Measurements from ENCODE around the gene KIFAP3.
"Not testable (repeated sequence)": the region's sequence is repeated elsewhere in the genome, so short reads cannot be mapped to it uniquely, and the experiment has no call there.

KIFAP3 gene

GRCh38 chr1:170048515-170048914, 26.0 kb downstream of the KIFAP3 start:
- no peak for DNase-seq (ENCODE audit: low spot score in 2 of 2)
- H3K9me3 Mint-ChIP-seq, result peaks cover 5% of the 10 kb centered on the region
- no peaks in the 10 kb centered on the region for H3K27me3 Mint-ChIP-seq
- no peak overlapping the region for H3K27ac Mint-ChIP-seq (ENCODE audit: low read depth)
- peaks cover 24% of the 10 kb centered on the region for H3K36me3 Mint-ChIP-seq (ENCODE audit: insufficient read depth)
- no peak overlapping the region for H3K4me3 Mint-ChIP-seq
- no peak for ATAC-seq (replicated peaks; ENCODE audit: extremely low read depth, poor library complexity, severe bottlenecking)
- peaks cover 30% of the 10 kb centered on the region for H3K4me1 Mint-ChIP-seq

- no peak overlapping the region for H3K27ac Mint-ChIP-seq (ENCODE audit: low read depth)
- H3K27me3 Mint-ChIP-seq, result no peaks in the 10 kb centered on the region
- no peak for DNase-seq (ENCODE audit: low spot score in 2 of 2)
- no peaks in the 10 kb centered on the region for H3K4me1 Mint-ChIP-seq
- H3K9me3 Mint-ChIP-seq, result no peaks in the 10 kb centered on the region
- no peak overlapping the region for H3K4me3 Mint-ChIP-seq
- peaks cover 18% of the 10 kb centered on the region for H3K36me3 Mint-ChIP-seq (ENCODE audit: insufficient read depth)
- ATAC-seq (replicated peaks; ENCODE audit: extremely low read depth, poor library complexity, severe bottlenecking), result no peak
Observed at GRCh38 chr1:170044187-170044586, 30.3 kb downstream of the KIFAP3 start.

- Mint-ChIP-seq H3K4me1 (no peaks in the 10 kb centered on the region), H3K27me3 (no peaks in the 10 kb centered on the region), H3K9me3 (no peaks in the 10 kb centered on the region)
Observed at GRCh38 chr1:170041423-170042192, 32.9 kb downstream of the KIFAP3 start.

GRCh38 chr1:170032531-170033280, 41.8 kb downstream of the KIFAP3 start:
- no peak for ATAC-seq (replicated peaks; ENCODE audit: extremely low read depth, poor library complexity, severe bottlenecking)
- no peak overlapping the region for H3K4me3 Mint-ChIP-seq
- H3K9me3 Mint-ChIP-seq, result no peaks in the 10 kb centered on the region
- no peaks in the 10 kb centered on the region for H3K27me3 Mint-ChIP-seq
- no peak for DNase-seq (ENCODE audit: low spot score in 2 of 2)
- H3K36me3 Mint-ChIP-seq (ENCODE audit: insufficient read depth), result peaks cover 19% of the 10 kb centered on the region
- peaks cover 6% of the 10 kb centered on the region for H3K4me1 Mint-ChIP-seq
- H3K27ac Mint-ChIP-seq (ENCODE audit: low read depth), result no peak overlapping the region

More at GRCh38 chr1:170041423-170042192, 32.9 kb downstream of the KIFAP3 start:
- Mint-ChIP-seq H3K36me3 (ENCODE audit: insufficient read depth) (peaks cover 20% of the 10 kb centered on the region), H3K4me3 (no peak overlapping the region), H3K27ac (ENCODE audit: low read depth) (no peak overlapping the region)
- DNase-seq (ENCODE audit: low spot score in 2 of 2) (no peak), ATAC-seq (replicated peaks; ENCODE audit: extremely low read depth, poor library complexity, severe bottlenecking) (no peak)

GRCh38 chr1:170030212-170030611, 44.3 kb downstream of the KIFAP3 start:
- H3K27me3 Mint-ChIP-seq, result no peaks in the 10 kb centered on the region
- peaks cover 7% of the 10 kb centered on the region for H3K36me3 Mint-ChIP-seq (ENCODE audit: insufficient read depth)
- H3K27ac Mint-ChIP-seq (ENCODE audit: low read depth), result no peak overlapping the region
- no peaks in the 10 kb centered on the region for H3K9me3 Mint-ChIP-seq
- no peak overlapping the region for H3K4me3 Mint-ChIP-seq
- peaks cover 6% of the 10 kb centered on the region for H3K4me1 Mint-ChIP-seq
- DNase-seq (ENCODE audit: low spot score in 2 of 2) (no peak), ATAC-seq (replicated peaks; ENCODE audit: extremely low read depth, poor library complexity, severe bottlenecking) (no peak)

- H3K4me1 Mint-ChIP-seq, result peaks cover 6% of the 10 kb centered on the region
- DNase-seq (ENCODE audit: low spot score in 2 of 2) (no peak), ATAC-seq (replicated peaks; ENCODE audit: extremely low read depth, poor library complexity, severe bottlenecking) (no peak)
- H3K27ac Mint-ChIP-seq (ENCODE audit: low read depth), result no peak overlapping the region
- H3K9me3 Mint-ChIP-seq, result no peaks in the 10 kb centered on the region
- peaks cover 4% of the 10 kb centered on the region for H3K36me3 Mint-ChIP-seq (ENCODE audit: insufficient read depth)
- no peak overlapping the region for H3K4me3 Mint-ChIP-seq
- no peaks in the 10 kb centered on the region for H3K27me3 Mint-ChIP-seq
Observed at GRCh38 chr1:170027760-170028159, 46.7 kb downstream of the KIFAP3 start.

- H3K4me1 Mint-ChIP-seq, result no peaks in the 10 kb centered on the region
- DNase-seq (ENCODE audit: low spot score in 2 of 2) (no peak), ATAC-seq (replicated peaks; ENCODE audit: extremely low read depth, poor library complexity, severe bottlenecking) (no peak)
- no peak overlapping the region for H3K27ac Mint-ChIP-seq (ENCODE audit: low read depth)
- no peaks in the 10 kb centered on the region for H3K27me3 Mint-ChIP-seq
- H3K36me3 Mint-ChIP-seq (ENCODE audit: insufficient read depth), result peaks cover 5% of the 10 kb centered on the region
- H3K9me3 Mint-ChIP-seq, result peaks cover 5% of the 10 kb centered on the region
- no peak overlapping the region for H3K4me3 Mint-ChIP-seq
Observed at GRCh38 chr1:170020859-170021258, 53.6 kb downstream of the KIFAP3 start.

- no peak overlapping the region for H3K27ac Mint-ChIP-seq (ENCODE audit: low read depth)
- no peak for DNase-seq (ENCODE audit: low spot score in 2 of 2)
- no peak overlapping the region for H3K4me3 Mint-ChIP-seq
- H3K9me3 Mint-ChIP-seq, result peaks cover 5% of the 10 kb centered on the region
- H3K36me3 Mint-ChIP-seq (ENCODE audit: insufficient read depth), result peaks cover 9% of the 10 kb centered on the region
- H3K4me1 Mint-ChIP-seq, result peaks cover 2% of the 10 kb centered on the region
- ATAC-seq (replicated peaks; ENCODE audit: extremely low read depth, poor library complexity, severe bottlenecking), result no peak
- no peaks in the 10 kb centered on the region for H3K27me3 Mint-ChIP-seq
Observed at GRCh38 chr1:170017478-170017877, 57.0 kb downstream of the KIFAP3 start.

- no peak for DNase-seq (ENCODE audit: low spot score in 2 of 2)
Observed at GRCh38 chr1:170012920-170013319, 61.6 kb downstream of the KIFAP3 start.

GRCh38 chr1:170010443-170010842, 64.1 kb downstream of the KIFAP3 start:
- DNase-seq (ENCODE audit: low spot score in 2 of 2) (no peak), ATAC-seq (replicated peaks; ENCODE audit: extremely low read depth, poor library complexity, severe bottlenecking) (no peak)
- peaks cover 4% of the 10 kb centered on the region for H3K4me1 Mint-ChIP-seq
- no peak overlapping the region for H3K27ac Mint-ChIP-seq (ENCODE audit: low read depth)
- H3K4me3 Mint-ChIP-seq, result no peak overlapping the region
- H3K27me3 Mint-ChIP-seq, result no peaks in the 10 kb centered on the region
- peaks cover 5% of the 10 kb centered on the region for H3K36me3 Mint-ChIP-seq (ENCODE audit: insufficient read depth)
- H3K9me3 Mint-ChIP-seq, result no peaks in the 10 kb centered on the region

More at GRCh38 chr1:170012920-170013319, 61.6 kb downstream of the KIFAP3 start:
- Mint-ChIP-seq H3K27me3 (no peaks in the 10 kb centered on the region), H3K4me3 (no peak overlapping the region), H3K27ac (ENCODE audit: low read depth) (no peak overlapping the region), H3K9me3 (no peaks in the 10 kb centered on the region), H3K4me1 (peaks cover 4% of the 10 kb centered on the region), H3K36me3 (ENCODE audit: insufficient read depth) (peaks cover 12% of the 10 kb centered on the region)
- ATAC-seq (replicated peaks; ENCODE audit: extremely low read depth, poor library complexity, severe bottlenecking), result no peak

GRCh38 chr1:170009551-170009950, 64.9 kb downstream of the KIFAP3 start:
- Mint-ChIP-seq H3K27me3 (no peaks in the 10 kb centered on the region), H3K9me3 (no peaks in the 10 kb centered on the region), H3K36me3 (ENCODE audit: insufficient read depth) (peaks cover 3% of the 10 kb centered on the region), H3K27ac (ENCODE audit: low read depth) (no peak overlapping the region), H3K4me1 (peaks cover 4% of the 10 kb centered on the region), H3K4me3 (no peak overlapping the region)
- ATAC-seq (replicated peaks; ENCODE audit: extremely low read depth, poor library complexity, severe bottlenecking) (no peak), DNase-seq (ENCODE audit: low spot score in 2 of 2) (no peak)

GRCh38 chr1:170008745-170009144, 65.8 kb downstream of the KIFAP3 start:
- H3K4me1 Mint-ChIP-seq; ATAC-seq (replicated peaks; ENCODE audit: extremely low read depth, poor library complexity, severe bottlenecking); H3K4me3 Mint-ChIP-seq; H3K27me3 Mint-ChIP-seq; H3K9me3 Mint-ChIP-seq; H3K27ac Mint-ChIP-seq (ENCODE audit: low read depth); H3K36me3 Mint-ChIP-seq (ENCODE audit: insufficient read depth); DNase-seq (ENCODE audit: low spot score in 2 of 2): not testable (repeated sequence)

GRCh38 chr1:170003270-170003835, 71.1 kb downstream of the KIFAP3 start:
- not testable (repeated sequence) for H3K27ac Mint-ChIP-seq (ENCODE audit: low read depth); H3K4me1 Mint-ChIP-seq; H3K36me3 Mint-ChIP-seq (ENCODE audit: insufficient read depth); H3K9me3 Mint-ChIP-seq; H3K27me3 Mint-ChIP-seq; DNase-seq (ENCODE audit: low spot score in 2 of 2); H3K4me3 Mint-ChIP-seq; ATAC-seq (replicated peaks; ENCODE audit: extremely low read depth, poor library complexity, severe bottlenecking)
